Heart left ventricle (tissue), 16 donors: ENCODE data around the gene SSBP2. TPM values are rescaled to one million over a fixed set of nuclear protein-coding genes. Genes with fewer than 3 reads are reported as not detected.

Experiments used
- ATAC-seq, 4 donors: fragments of 200-7000 bp; cut with Tn5 transposase; one replicate each; pipeline ENCODE4 v1.9.1; 2020 to 2022; ENCODE audit warnings: moderate library complexity in 4 of 4, mild to moderate bottlenecking in 3 of 4, moderate number of reproducible peaks in 1 of 4
- DNase-seq, 5 donors: peaks; one replicate each; pipeline ENCODE4 v3.0.0-alpha.2; 2020
- H3K27ac ChIP-seq, 12 donors: fragments of 200-600 bp; sonication (generic) in 4 of 12; one replicate each; pipeline versions ENCODE4 v1.5.0 to v1.8.0; 2016 to 2022; ENCODE audit warnings: mild to moderate bottlenecking in 2 of 12
- H3K27me3 ChIP-seq, 9 donors: fragments of 200-600 bp; sonication (generic) in 2 of 9; one replicate each; pipeline versions ENCODE4 v1.5.1 to v1.8.0; 2016 to 2022; ENCODE audit warnings: mild to moderate bottlenecking in 3 of 9
- H3K36me3 ChIP-seq, 9 donors: fragments of 200-600 bp; sonication (generic) in 2 of 9; one replicate each; pipeline versions ENCODE4 v1.5.0 to v1.8.0; 2018 to 2022; ENCODE audit warnings: mild to moderate bottlenecking in 2 of 9
- H3K4me1 ChIP-seq, 12 donors: fragments of 200-600 bp; sonication (generic) in 4 of 12; one replicate each; pipeline versions ENCODE4 v1.5.0 to v1.8.0; 2016 to 2022; ENCODE audit warnings: mild to moderate bottlenecking in 3 of 12
- H3K4me3 ChIP-seq, 12 donors: fragments of 200-600 bp; sonication (generic) in 4 of 12; one replicate each; pipeline versions ENCODE4 v1.5.0 to v1.8.0; 2017 to 2022; ENCODE audit warnings: mild to moderate bottlenecking in 9 of 12, moderate library complexity in 4 of 12
- H3K9me3 ChIP-seq, 12 donors: fragments of 200-600 bp; sonication (generic) in 4 of 12; one replicate each; pipeline versions ENCODE4 v1.5.0 to v1.8.0; 2016 to 2022; ENCODE audit warnings: mild to moderate bottlenecking in 1 of 12
- POLR2A ChIP-seq, 2 donors: fragments of 450-650 bp; IDR thresholded peaks; one replicate each; pipeline ENCODE4 v1.6.1; 2017; ENCODE audit warnings: antibody characterized with exemption in 2 of 2, mild to moderate bottlenecking in 2 of 2, moderate library complexity in 2 of 2
- WGBS, 4 donors: extraction: QIAGEN DNeasy Blood & Tissue Kit in 2 of 4; methylation state at CpG; one replicate each; pipeline versions ENCODE4 v1.1.5 to v1.1.7; 2013 to 2018; 5-methylcytosine and 5-hydroxymethylcytosine counted together
- intact Hi-C, 10 donors: fragments of 100-400 bp; cut with DNase I; formaldehyde crosslinking; loops; one replicate each; pipeline versions ENCODE4 v1.11.1 to v1.14.2; 2022
- polyA plus RNA-seq, 2 donors: library from polyadenylated mRNA; stranded (reverse); fragments of 200-250 nt; gene quantifications; one replicate each; pipeline ENCODE4 v1.2.3, GENCODE V29; 2013
- total RNA-seq, 9 donors: library from RNA; depleted of rRNA in 2 of 9; stranded (reverse); fragments of >200 nt in 2 of 9; fragmentation: NEBNext Ultra II Directional in 3 of 9; extraction: Animal tissue kit (Norgen Biotek cat#: 25700) in 3 of 9; gene quantifications; one replicate each; pipeline versions ENCODE4 v1.1.0 to v1.2.4, GENCODE V29; 2016 to 2023
- TF ChIP-seq, protein P1 (sequence below), 12 donors: fragments of 200-600 bp; sonication (generic) in 4 of 12; IDR thresholded peaks; one replicate each; pipeline versions ENCODE4 v1.5.0 to v1.8.0; 2018 to 2022; ENCODE audit warnings: antibody characterized with exemption in 12 of 12, mild to moderate bottlenecking in 5 of 12
- donor health status: ischemic (EF 13 %, LVEDD 7.1; RV severe dilation, severe dysfunction).
- donor health status: healthy with polysubstance abuse.
- donor health status: DM: no; HTN: yes; CAD: no.
- donor health status: DM: no; HTN: no; CAD: no.
- donor health status: ischemic (EF 25% LVEDD 6.9; RV normal size, moderate dysfunction).
- donor health status: ischemic (EF 25% LVEDD 5.7; RV mildly dilated, moderate dysfunction).
- donor health status: healthy.
- donor health status: DM: yes; HTN: yes; CAD: no.
- donor health status: ischemic (EF 35%, LVEDD 5.7; RV mildly dilated, moderate dysfunction).
- donor health status: nonischemic (EF 11% LVEDD 7.7; RV severe dilation, severe dysfunction).
- donor health status: DM: yes; HTN: yes; CAD: no.
- donor health status: PGD.
- donor health status: ischemic (EF 29% LVEDD 5.4; RV normal size, mild dysfunction).
- donor health status: nonischemic (EF 23%, LVEDD 6.1; RV moderate dilation, normal function).

SSBP2 gene
- total and polyA plus RNA-seq, 11 donors = 25.6 to 98.1 (median 50.7) TPM

- intact Hi-C loops = loop anchor here in 3 of 10 donors (5.0 kb wide), 2 partner anchors 234 to 339 kb away; no protein-coding TSS in a partner anchor
- ATAC-seq = no peak
Observed at GRCh38 chr5:81513473-81513872, 237.4 kb downstream of the SSBP2 start.

GRCh38 chr5:81506900-81507588 lies 243.9 kb downstream of the SSBP2 start:
- H3K36me3 ChIP-seq = no peaks in the 10 kb centered on the region
- ATAC-seq (peak; percentile 98 to 100 (median 99)), DNase-seq (peak in 4 of 5 donors; percentile 46 to 71 (median 56))
- intact Hi-C loops = loop anchor here (1.0 to 10.0 kb wide), 19 partner anchors 80 to 718 kb away; partner anchors contain the start of genes ATG10 (in 6 of the 10) and SSBP2 (in 3 of the 10)
- peaks cover 0 to 25% (median 16%) of the 10 kb centered on the region in 12 donors for H3K4me1 ChIP-seq
- TF ChIP-seq POLR2A (IDR thresholded peaks at IDR 0.05) = no peak
- TF ChIP-seq, protein P1, sequence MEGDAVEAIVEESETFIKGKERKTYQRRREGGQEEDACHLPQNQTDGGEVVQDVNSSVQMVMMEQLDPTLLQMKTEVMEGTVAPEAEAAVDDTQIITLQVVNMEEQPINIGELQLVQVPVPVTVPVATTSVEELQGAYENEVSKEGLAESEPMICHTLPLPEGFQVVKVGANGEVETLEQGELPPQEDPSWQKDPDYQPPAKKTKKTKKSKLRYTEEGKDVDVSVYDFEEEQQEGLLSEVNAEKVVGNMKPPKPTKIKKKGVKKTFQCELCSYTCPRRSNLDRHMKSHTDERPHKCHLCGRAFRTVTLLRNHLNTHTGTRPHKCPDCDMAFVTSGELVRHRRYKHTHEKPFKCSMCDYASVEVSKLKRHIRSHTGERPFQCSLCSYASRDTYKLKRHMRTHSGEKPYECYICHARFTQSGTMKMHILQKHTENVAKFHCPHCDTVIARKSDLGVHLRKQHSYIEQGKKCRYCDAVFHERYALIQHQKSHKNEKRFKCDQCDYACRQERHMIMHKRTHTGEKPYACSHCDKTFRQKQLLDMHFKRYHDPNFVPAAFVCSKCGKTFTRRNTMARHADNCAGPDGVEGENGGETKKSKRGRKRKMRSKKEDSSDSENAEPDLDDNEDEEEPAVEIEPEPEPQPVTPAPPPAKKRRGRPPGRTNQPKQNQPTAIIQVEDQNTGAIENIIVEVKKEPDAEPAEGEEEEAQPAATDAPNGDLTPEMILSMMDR (IDR thresholded peaks at IDR 0.05) = peak; percentile 76 to 98 (median 84)
- peak overlapping the region in 10 of 12 donors; percentile 17 to 68 (median 40) for H3K27ac ChIP-seq
- H3K27me3 ChIP-seq = no peaks in the 10 kb centered on the region
- WGBS, 4 donors = 19 to 27% (median 22%) methylated on average over 2 of the region's 2 CpGs
- H3K4me3 ChIP-seq = peak overlapping the region in 1 of 12 donors; percentile 3
- H3K9me3 ChIP-seq = no peaks in the 10 kb centered on the region

More at GRCh38 chr5:81513473-81513872, 237.4 kb downstream of the SSBP2 start:
- TF ChIP-seq POLR2A (IDR thresholded peaks at IDR 0.05) = no peak
- TF ChIP-seq, protein P1 (IDR thresholded peaks at IDR 0.05) = no peak
- Histone ChIP-seq H3K4me1 (no peaks in the 10 kb centered on the region), H3K27me3 (no peaks in the 10 kb centered on the region), H3K36me3 (peaks cover 0 to 5% (median 0%) of the 10 kb centered on the region in 9 donors), H3K9me3 (no peaks in the 10 kb centered on the region), H3K27ac (no peak overlapping the region), H3K4me3 (no peak overlapping the region)
- DNase-seq = no peak
- WGBS, 4 donors = 94 to 99% (median 97%) methylated on average over 2 of the region's 2 CpGs

DNA sequence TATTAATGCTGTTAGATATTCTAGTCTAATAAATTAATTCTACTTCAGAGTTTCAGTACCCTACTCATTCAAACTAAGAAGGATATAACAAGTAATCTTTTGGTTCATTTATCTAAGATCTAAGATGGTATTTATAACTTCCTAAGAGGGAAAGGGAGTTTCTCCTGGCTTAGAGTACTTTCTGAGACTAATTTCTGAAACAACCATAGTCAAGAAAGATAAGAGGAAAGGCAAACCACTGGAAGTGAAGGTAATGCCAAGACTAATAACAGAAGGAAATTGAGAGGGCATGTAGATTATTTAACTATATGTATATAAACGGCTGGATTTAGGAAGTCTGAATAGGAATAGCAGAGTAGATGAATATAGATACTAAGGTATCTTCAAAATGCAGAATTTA lies 244.5 kb downstream of the SSBP2 start:
- ATAC-seq = peak in 1 of 4 donors; percentile 12
- H3K27ac ChIP-seq = peak overlapping the region in 10 of 12 donors; percentile 1 to 68 (median 37)

More for the DNA sequence above, 244.5 kb downstream of the SSBP2 start:
- no peaks in the 10 kb centered on the region for H3K27me3 ChIP-seq
- no peaks in the 10 kb centered on the region for H3K36me3 ChIP-seq
- DNase-seq = no peak
- peaks cover 0 to 25% (median 16%) of the 10 kb centered on the region in 12 donors for H3K4me1 ChIP-seq
- WGBS, 4 donors = 9 to 17% (median 14%) methylated on average over 1 of the region's 1 CpG
- H3K9me3 ChIP-seq = no peaks in the 10 kb centered on the region
- TF ChIP-seq POLR2A (IDR thresholded peaks at IDR 0.05) = no peak
- TF ChIP-seq, protein P1 (IDR thresholded peaks at IDR 0.05) = no peak
- peak overlapping the region in 2 of 12 donors; percentile 3 to 47 for H3K4me3 ChIP-seq
- intact Hi-C loops = loop anchor here (2.0 to 10.0 kb wide), 18 partner anchors 79 to 718 kb away; partner anchors contain the start of genes ATG10 (in 6 of the 10) and SSBP2 (in 3 of the 10)
